ENCODE data around the gene AHNAK.

AHNAK gene

GRCh38 chr11:62546244-62546928 is at the start of gene AHNAK:
Gene AHNAK (minus strand): TSS chr11:62546806. CDS start chr11:62536098, 10,708 bp downstream.
- DNase-seq (ENCODE audit: low read depth): no peak

DNA sequence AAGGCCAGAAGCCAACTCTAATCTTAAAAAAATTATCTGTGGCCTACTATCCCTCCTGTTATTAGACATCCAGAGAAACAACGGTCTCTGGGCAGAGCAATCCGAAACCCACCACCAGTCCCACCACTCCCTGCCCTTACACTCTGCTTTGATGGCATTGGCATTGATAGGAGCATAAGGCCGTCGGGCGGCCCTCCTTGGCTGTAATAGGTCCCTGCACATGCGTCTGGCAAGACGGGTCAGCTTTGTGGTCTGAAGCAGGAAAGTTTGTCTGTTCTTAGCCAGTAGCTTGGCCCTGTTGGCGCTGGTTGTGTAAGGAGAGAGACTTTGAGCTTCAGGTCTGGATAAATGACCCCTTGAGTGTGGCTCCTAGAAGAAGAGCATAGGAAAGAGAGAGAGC is 48.5 kb upstream of the AHNAK start:
- no peak overlapping the region for H3K4me3 ChIP-seq (ENCODE audit: low read depth, low read length)
- DNase-seq (ENCODE audit: low read depth): no peak
- TF ChIP-seq, protein P1, sequence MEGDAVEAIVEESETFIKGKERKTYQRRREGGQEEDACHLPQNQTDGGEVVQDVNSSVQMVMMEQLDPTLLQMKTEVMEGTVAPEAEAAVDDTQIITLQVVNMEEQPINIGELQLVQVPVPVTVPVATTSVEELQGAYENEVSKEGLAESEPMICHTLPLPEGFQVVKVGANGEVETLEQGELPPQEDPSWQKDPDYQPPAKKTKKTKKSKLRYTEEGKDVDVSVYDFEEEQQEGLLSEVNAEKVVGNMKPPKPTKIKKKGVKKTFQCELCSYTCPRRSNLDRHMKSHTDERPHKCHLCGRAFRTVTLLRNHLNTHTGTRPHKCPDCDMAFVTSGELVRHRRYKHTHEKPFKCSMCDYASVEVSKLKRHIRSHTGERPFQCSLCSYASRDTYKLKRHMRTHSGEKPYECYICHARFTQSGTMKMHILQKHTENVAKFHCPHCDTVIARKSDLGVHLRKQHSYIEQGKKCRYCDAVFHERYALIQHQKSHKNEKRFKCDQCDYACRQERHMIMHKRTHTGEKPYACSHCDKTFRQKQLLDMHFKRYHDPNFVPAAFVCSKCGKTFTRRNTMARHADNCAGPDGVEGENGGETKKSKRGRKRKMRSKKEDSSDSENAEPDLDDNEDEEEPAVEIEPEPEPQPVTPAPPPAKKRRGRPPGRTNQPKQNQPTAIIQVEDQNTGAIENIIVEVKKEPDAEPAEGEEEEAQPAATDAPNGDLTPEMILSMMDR (IDR thresholded peaks at IDR 0.05; ENCODE audit: control insufficient read depth, extremely low read depth, insufficient read depth): no peak

More at GRCh38 chr11:62546244-62546928, at the start of gene AHNAK:
- peak within 1 kb of the TSS; percentile 83 for H3K4me3 ChIP-seq (ENCODE audit: low read depth, low read length)
- TF ChIP-seq, protein P1 (IDR thresholded peaks at IDR 0.05; ENCODE audit: control insufficient read depth, extremely low read depth, insufficient read depth): no peak

- no peak for DNase-seq (ENCODE audit: low read depth)
- TF ChIP-seq, protein P1 (IDR thresholded peaks at IDR 0.05; ENCODE audit: control insufficient read depth, extremely low read depth, insufficient read depth): peak; percentile 62
- no peak overlapping the region for H3K4me3 ChIP-seq (ENCODE audit: low read depth, low read length)
These were observed 46.9 kb upstream of the AHNAK start for GRCh38 chr11:62593434-62594044.

GRCh38 chr11:62592989-62593421 is 46.4 kb upstream of the AHNAK start:
- no peak for DNase-seq (ENCODE audit: low read depth)
- TF ChIP-seq, protein P1 (IDR thresholded peaks at IDR 0.05; ENCODE audit: control insufficient read depth, extremely low read depth, insufficient read depth): no peak
- H3K4me3 ChIP-seq (ENCODE audit: low read depth, low read length): no peak overlapping the region

GRCh38 chr11:62592146-62592815 is 45.7 kb upstream of the AHNAK start:
- DNase-seq (ENCODE audit: low read depth): no peak
- TF ChIP-seq, protein P1 (IDR thresholded peaks at IDR 0.05; ENCODE audit: control insufficient read depth, extremely low read depth, insufficient read depth): no peak
- peak overlapping the region; percentile 100 for H3K4me3 ChIP-seq (ENCODE audit: low read depth, low read length)

- peak; percentile 99 for DNase-seq (ENCODE audit: low read depth)
- TF ChIP-seq, protein P1 (IDR thresholded peaks at IDR 0.05; ENCODE audit: control insufficient read depth, extremely low read depth, insufficient read depth): no peak
- peak within 1 kb of the TSS; percentile 100 for H3K4me3 ChIP-seq (ENCODE audit: low read depth, low read length)
These were observed 45.0 kb upstream of the AHNAK start, which contains the start of gene TUT1 for GRCh38 chr11:62591448-62592145. Gene TUT1 (minus strand): TSS chr11:62591523. CDS start chr11:62591485, 38 bp downstream.

Data from LNCaP clone FGC (cell line).